Skeletal muscle satellite cell (primary cell): ENCODE results near the gene WFDC10B. TPM values are rescaled to one million over a fixed set of nuclear protein-coding genes. Genes with fewer than 3 reads are reported as not detected.
"Not testable (repeated sequence)": the region's sequence is repeated elsewhere in the genome, so short reads cannot be mapped to it uniquely, and the experiment has no call there.

Experiments
- H3K27me3 ChIP-seq: 2 replicates; pipeline ENCODE4 v1.7.0; 2013; ENCODE audit warnings: low read length; ENCODE audit not compliant: control insufficient read depth, insufficient read depth
- H3K36me3 ChIP-seq: 2 replicates; pipeline ENCODE4 v1.7.0; 2013; ENCODE audit warnings: mild to moderate bottlenecking, control low read depth, low read length; ENCODE audit not compliant: insufficient read depth
- H3K4me1 ChIP-seq: 2 replicates; pipeline ENCODE4 v1.7.0; 2013; ENCODE audit warnings: low read length; ENCODE audit not compliant: control insufficient read depth, insufficient read depth
- H3K4me2 ChIP-seq: 2 replicates; pipeline ENCODE4 v1.7.0; 2013; ENCODE audit warnings: mild to moderate bottlenecking, low read length
- H3K4me3 ChIP-seq: 2 replicates; pipeline ENCODE4 v1.7.0; 2013; ENCODE audit warnings: low read length
- H3K9ac ChIP-seq: 2 replicates; pipeline ENCODE4 v1.7.0; 2013; ENCODE audit warnings: mild to moderate bottlenecking, low read depth, low read length, moderate library complexity
- H3K9me3 ChIP-seq: replicated peaks from 2 replicates; pipeline ENCODE4 v1.7.0; 2013; ENCODE audit warnings: mild to moderate bottlenecking, control low read depth, low read length
- total RNA-seq: library from RNA; depleted of rRNA; stranded (reverse); fragments of >200 nt; gene quantifications from 2 replicates; pipeline ENCODE4 v1.2.3, GENCODE V29; 2012; rRNA removed

The WFDC10B gene
- not detected in 2 replicates for total RNA-seq

DNA sequence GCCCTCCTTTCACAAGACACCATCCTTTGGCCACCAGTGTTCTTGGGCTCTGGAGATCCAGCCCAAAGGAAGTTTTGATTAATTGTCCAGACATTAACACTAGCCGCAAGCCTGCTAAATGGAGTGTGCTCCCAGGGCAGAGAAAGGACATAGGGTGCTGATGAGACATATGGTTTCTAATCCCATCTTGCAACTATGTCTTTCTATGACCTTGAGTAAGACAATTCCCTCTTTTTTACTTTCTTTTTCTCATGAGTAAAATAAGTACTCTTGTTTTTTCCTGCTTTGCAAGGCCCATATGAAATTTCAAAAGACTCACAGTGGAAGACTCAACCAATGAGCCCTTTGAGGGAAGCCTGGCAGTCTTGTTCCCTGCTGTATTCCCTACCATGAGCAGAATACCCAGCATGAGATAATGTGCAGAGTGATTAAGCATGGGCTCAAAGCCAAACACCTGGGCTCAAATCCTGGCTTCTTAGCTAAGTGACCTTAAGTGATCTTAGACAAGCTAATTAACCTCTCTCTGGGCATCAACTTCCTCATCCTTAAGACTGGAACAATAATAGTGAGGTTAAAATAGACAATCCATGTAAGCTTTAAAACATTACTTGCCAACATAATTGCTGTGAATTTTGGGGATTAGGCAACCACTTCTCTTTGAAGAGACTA is at the start of gene WFDC10B:
TSS of gene WFDC10B (minus strand) at position 51 of the 669 bp plus-strand sequence. CDS start 19,027 bp downstream, outside the sequence.
- H3K36me3 ChIP-seq = no peaks in the 10 kb centered on the region
- no peak within 1 kb of the TSS for H3K4me2 ChIP-seq
- no peaks in the 10 kb centered on the region for H3K9me3 ChIP-seq
- H3K4me3 ChIP-seq = no peak within 1 kb of the TSS
- H3K9ac ChIP-seq = no peak within 1 kb of the TSS
- H3K4me1 ChIP-seq = no peaks in the 10 kb centered on the region
- H3K27me3 ChIP-seq = peaks cover 29% of the 10 kb centered on the region

DNA sequence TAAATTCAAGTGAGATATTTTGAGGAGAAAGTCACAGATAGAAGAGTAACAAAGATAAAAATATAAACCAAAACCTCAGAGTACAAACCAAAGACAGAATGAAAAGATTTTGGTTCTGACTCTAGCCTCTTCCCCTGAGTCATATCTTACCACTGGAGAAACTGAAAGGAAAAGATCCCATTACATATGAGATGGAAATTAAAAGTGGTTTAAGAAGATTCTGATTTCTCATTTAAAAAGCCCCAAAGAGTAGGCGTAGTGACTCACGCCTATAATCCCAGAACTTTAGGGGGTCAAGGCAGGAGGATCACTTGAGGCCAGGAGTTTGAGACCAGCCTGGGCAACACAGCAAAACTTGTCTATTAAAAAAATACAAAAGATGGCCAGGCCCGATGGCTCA is 47.9 kb upstream of the WFDC10B start:
- Histone ChIP-seq H3K4me3 (no peak overlapping the region), H3K4me2 (no peak overlapping the region), H3K27me3 (peaks cover 12% of the 10 kb centered on the region), H3K9ac (no peak overlapping the region), H3K4me1 (no peaks in the 10 kb centered on the region), H3K36me3 (no peaks in the 10 kb centered on the region), H3K9me3 (no peaks in the 10 kb centered on the region)

DNA sequence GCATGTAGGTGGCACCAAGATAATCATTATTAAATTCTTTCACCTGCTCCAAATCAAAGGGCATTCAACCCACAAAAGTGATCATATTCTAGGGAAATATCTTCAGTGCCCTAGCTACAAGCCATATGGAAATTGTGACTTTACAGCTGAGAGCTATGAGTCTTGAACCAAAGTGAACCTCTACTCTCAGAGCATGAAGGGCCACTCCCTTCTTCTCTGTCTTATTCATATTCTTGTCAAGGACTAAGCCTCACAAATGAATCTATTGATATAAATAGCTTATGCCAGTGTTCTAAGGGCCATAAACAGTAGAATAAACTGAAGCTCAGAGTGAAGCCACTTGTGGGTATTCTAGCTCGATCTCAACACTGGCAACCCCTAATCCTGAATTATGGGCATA is 46.9 kb upstream of the WFDC10B start:
- Histone ChIP-seq H3K27me3 (peaks cover 17% of the 10 kb centered on the region), H3K4me3 (no peak overlapping the region), H3K9me3 (no peaks in the 10 kb centered on the region), H3K9ac (no peak overlapping the region), H3K4me2 (no peak overlapping the region), H3K36me3 (no peaks in the 10 kb centered on the region), H3K4me1 (no peaks in the 10 kb centered on the region)

DNA sequence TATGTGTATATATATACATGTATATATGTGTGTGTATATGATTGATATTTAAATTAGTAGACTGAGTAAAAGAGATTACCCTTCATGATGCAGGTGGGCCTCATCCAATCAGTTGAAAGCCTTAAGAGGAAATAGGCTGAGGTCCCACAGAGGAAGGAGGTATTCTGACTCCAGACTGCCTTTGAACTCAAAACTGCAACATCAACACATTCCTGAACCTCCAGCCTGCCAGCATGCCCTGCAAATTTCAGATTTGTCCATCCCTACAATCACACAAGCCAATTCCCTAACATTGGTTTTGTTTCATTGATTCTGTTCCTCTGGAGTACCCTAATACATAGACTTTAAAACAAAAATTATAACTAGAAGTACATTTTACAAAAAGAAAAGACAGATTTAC is 40.2 kb upstream of the WFDC10B start:
- Histone ChIP-seq H3K9ac (no peak overlapping the region), H3K4me1 (no peaks in the 10 kb centered on the region), H3K4me3 (no peak overlapping the region)

DNA sequence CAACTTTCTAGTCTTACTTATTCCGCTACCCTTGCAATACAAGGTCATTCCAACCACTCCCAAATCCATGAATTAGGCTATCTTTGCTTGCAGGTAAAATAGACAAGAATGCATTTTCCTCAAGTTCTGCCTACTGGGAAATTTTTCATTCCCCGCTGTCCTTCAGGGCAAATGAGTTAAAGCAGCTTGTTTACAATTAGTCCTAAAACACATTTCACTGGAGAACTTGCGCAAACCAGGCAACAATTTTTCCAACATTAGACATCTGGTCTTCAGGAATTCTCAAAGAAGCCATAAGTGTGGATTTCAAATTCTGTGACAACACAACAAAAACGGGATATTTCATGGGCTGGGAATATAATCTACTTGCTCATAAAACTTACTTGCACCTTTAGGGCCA is 37.8 kb upstream of the WFDC10B start:
- no peaks in the 10 kb centered on the region for H3K4me1 ChIP-seq
- no peaks in the 10 kb centered on the region for H3K36me3 ChIP-seq
- no peaks in the 10 kb centered on the region for H3K9me3 ChIP-seq
- H3K9ac ChIP-seq = no peak overlapping the region
- H3K4me2 ChIP-seq = no peak overlapping the region
- H3K4me3 ChIP-seq = no peak overlapping the region
- H3K27me3 ChIP-seq = peaks cover 7% of the 10 kb centered on the region

More for the DNA sequence above, 40.2 kb upstream of the WFDC10B start:
- no peaks in the 10 kb centered on the region for H3K9me3 ChIP-seq
- H3K36me3 ChIP-seq = no peaks in the 10 kb centered on the region
- peaks cover 17% of the 10 kb centered on the region for H3K27me3 ChIP-seq
- H3K4me2 ChIP-seq = no peak overlapping the region

DNA sequence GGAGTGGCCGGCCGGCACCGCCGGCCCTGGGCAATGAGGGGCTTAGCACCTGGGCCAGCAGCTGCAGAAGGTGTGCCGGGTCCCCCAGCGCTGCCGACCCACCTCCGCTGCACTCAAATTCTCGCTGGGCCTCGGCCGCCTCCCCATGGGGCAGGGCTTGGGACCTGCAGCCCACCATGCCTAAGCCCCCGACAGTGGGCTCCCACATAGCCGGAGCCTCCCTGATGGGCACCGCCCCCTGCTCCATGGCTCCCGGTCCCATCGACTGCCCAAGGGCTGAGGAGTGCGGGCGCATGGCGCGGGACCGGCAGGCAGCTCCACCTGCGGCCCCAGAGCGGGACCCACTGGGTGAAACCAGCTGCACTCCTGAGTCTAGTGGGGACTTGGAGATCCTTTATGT is 31.2 kb upstream of the WFDC10B start:
- no peak overlapping the region for H3K4me3 ChIP-seq
- no peak overlapping the region for H3K9ac ChIP-seq
- H3K4me2 ChIP-seq = no peak overlapping the region
- H3K9me3 ChIP-seq = no peaks in the 10 kb centered on the region
- H3K27me3 ChIP-seq = peaks cover 3% of the 10 kb centered on the region
- no peaks in the 10 kb centered on the region for H3K4me1 ChIP-seq
- H3K36me3 ChIP-seq = no peaks in the 10 kb centered on the region

DNA sequence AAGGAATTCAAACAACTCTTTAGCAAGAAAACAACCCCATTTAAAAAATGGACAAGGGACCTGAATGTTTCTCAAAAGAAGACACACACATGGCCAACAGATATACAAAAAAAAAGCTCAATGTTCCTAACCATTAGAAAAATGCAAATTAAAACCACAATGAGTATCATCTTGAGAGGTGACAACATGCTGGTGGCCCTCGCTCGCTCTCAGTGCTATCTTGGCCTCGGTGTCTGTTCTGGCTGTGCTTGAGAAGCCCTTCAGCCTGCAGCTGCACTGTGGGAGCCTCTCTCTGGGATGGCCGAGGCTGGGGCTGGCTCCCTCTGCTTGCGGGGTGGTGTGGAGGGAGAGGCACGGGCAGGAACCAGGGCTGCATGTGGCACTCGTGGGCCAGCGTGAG is 30.7 kb upstream of the WFDC10B start:
- Histone ChIP-seq H3K4me1 (no peaks in the 10 kb centered on the region), H3K36me3 (no peaks in the 10 kb centered on the region), H3K9me3 (no peaks in the 10 kb centered on the region), H3K4me3 (no peak overlapping the region), H3K4me2 (no peak overlapping the region), H3K9ac (no peak overlapping the region), H3K27me3 (peaks cover 3% of the 10 kb centered on the region)

DNA sequence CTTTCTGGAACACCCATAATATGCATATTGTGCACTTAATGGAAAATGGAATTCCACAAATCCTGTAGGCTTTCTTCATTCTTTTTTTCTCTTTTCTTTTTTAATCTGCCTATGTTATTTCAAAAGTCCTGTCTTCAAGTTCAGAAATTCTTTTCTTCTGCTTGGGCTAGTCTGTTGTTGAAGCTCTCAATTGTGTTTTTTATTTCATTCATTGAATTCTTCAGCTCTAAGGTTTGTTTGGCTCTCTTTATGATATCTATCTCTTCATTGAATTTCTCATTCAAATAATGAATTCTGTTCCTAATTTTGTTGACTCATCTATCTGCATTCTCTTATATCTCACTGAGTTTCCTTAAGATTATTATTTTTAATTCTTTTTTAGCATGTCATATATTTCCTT is 27.4 kb upstream of the WFDC10B start:
- no peak overlapping the region for H3K4me3 ChIP-seq
- H3K4me1 ChIP-seq = no peaks in the 10 kb centered on the region

DNA sequence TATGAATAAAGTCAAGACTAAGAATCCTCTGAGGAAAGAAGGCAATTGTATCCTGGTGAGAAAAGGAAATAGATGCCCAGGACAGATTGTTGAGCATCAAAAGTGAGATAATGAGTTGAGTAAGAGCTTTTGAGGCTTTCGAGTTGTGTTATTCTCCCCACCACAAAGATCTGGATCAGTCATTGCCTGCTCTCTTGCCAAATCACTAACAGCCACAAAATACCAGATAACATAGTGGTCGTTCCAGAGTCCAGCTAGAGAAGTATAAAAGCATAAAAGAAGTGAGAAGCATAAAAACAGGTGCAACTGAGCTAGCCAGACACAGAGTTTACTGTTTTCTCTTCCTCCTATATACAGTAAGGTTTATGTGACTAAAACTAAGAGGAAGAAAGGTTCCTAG is 22.2 kb upstream of the WFDC10B start:
- H3K4me2 ChIP-seq = no peak overlapping the region
- peaks cover 18% of the 10 kb centered on the region for H3K27me3 ChIP-seq
- no peaks in the 10 kb centered on the region for H3K9me3 ChIP-seq
- H3K4me3 ChIP-seq = no peak overlapping the region
- H3K36me3 ChIP-seq = no peaks in the 10 kb centered on the region
- no peaks in the 10 kb centered on the region for H3K4me1 ChIP-seq
- H3K9ac ChIP-seq = no peak overlapping the region

More for the DNA sequence above, 27.4 kb upstream of the WFDC10B start:
- Histone ChIP-seq H3K9ac (no peak overlapping the region), H3K36me3 (no peaks in the 10 kb centered on the region), H3K27me3 (peaks cover under 1% of the 10 kb centered on the region), H3K4me2 (no peak overlapping the region), H3K9me3 (no peaks in the 10 kb centered on the region)

DNA sequence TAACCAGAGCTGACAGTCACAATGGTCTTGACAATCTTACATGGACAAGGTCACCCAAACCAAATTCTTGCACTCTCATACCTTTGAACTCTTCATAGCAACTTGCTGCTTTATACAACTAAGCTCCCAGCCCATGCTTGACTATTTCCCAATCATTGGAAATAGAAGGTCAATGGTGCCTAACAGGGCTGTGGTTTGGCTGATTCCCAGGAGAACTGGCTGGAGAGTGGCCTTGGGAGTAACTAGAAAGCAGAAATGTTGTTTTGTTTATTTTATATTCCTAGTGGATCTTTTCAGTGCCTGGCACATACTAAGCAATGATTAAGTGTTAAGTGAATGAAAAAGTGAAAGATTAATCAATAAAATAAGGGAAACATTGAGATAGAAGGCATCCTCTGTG is 20.3 kb upstream of the WFDC10B start:
- no peaks in the 10 kb centered on the region for H3K36me3 ChIP-seq
- H3K27me3 ChIP-seq = peaks cover 21% of the 10 kb centered on the region
- no peaks in the 10 kb centered on the region for H3K9me3 ChIP-seq
- H3K4me3 ChIP-seq = no peak overlapping the region
- no peaks in the 10 kb centered on the region for H3K4me1 ChIP-seq
- H3K4me2 ChIP-seq = no peak overlapping the region
- H3K9ac ChIP-seq = no peak overlapping the region

DNA sequence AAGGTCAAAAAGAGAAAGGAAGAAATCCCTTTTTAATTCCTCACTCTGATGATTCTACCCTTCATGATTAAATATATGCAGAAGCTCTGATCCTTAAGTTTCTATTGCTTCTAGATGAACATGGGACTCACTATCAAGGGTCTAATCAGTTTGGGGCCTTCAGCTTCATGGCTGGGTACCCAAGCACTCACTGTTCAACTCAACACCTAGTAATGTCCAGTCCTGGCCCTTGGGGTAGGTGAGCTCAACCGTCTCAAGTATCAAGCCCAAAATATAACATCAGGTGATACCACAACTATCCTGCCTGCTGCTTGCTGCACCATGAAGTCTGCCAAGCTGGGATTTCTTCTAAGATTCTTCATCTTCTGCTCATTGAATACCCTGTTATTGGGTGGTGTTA is 17.2 kb upstream of the WFDC10B start, which contains the start of gene SPINT4:
TSS of gene SPINT4 (plus strand) at position 301 of the 400 bp plus-strand sequence. CDS start at position 322, 21 bp downstream.
- no peaks in the 10 kb centered on the region for H3K4me1 ChIP-seq
- peaks cover 19% of the 10 kb centered on the region for H3K27me3 ChIP-seq
- H3K36me3 ChIP-seq = no peaks in the 10 kb centered on the region
- no peak within 1 kb of the TSS for H3K4me3 ChIP-seq
- H3K9ac ChIP-seq = no peak within 1 kb of the TSS
- H3K9me3 ChIP-seq = no peaks in the 10 kb centered on the region
- no peak within 1 kb of the TSS for H3K4me2 ChIP-seq

DNA sequence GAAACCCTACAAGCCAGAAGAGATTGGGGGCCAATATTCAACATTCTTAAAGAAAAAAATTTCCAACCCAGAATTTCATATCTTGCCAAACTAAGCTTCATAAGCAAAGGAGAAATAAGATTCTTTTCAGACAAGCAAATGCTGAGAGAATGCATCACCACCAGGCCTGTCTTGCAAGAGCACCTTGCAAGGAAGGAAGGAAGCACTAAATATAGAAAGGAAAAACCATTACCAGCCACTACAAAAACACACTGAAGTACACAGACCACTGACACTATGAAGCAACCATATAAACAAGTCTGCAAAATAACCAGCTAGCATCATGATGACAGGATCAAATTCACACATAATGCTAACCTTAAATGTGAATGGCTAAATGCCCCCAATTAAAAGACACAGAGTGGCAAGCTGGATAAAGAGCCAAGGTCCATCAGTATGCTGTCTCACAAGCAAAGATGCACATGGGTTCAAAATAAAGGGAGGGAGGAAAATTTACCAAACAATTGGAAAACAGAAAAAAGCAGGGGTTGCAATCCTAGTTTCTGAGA is 11.4 kb upstream of the WFDC10B start:
- H3K4me3 ChIP-seq, H3K4me2 ChIP-seq, H3K9ac ChIP-seq, H3K27me3 ChIP-seq, H3K9me3 ChIP-seq, H3K4me1 ChIP-seq, H3K36me3 ChIP-seq: not testable (repeated sequence)
